Activated CD8-positive, alpha-beta T cell treated with anti-CD3 and anti-CD28 coated beads for 36 hours (primary cell): ENCODE measurements around the gene SATB1. TPM values are rescaled to one million over a fixed set of nuclear protein-coding genes. Genes with fewer than 3 reads are reported as not detected.

Experiments used
- ATAC-seq: fragments of 200-7000 bp; cut with Tn5 transposase; one replicate; pipeline ENCODE4 v1.10.0; 2021; ENCODE audit warnings: mild to moderate bottlenecking, moderate library complexity
- CTCF ChIA-PET: fragments of 350-600 bp; sonication (Branson Sonifier 250); formaldehyde crosslinking; loops from one replicate; lab custom pipeline; 2021; ENCODE audit warnings: antibody characterized with exemption; lab: Charles Lee
- POLR2A ChIA-PET: fragments of 350-600 bp; sonication (Branson Sonifier 250); formaldehyde crosslinking; loops from one replicate; lab custom pipeline; 2021; ENCODE audit warnings: antibody characterized with exemption; lab: Charles Lee
- DNase-seq: peaks from one replicate; pipeline ENCODE4 v3.0.0-alpha.2; 2020
- H3K27ac Mint-ChIP-seq: one replicate; pipeline ENCODE4 v1.8.0; 2021; ENCODE audit warnings: mild to moderate bottlenecking, mixed read lengths
- H3K27me3 Mint-ChIP-seq: one replicate; pipeline ENCODE4 v1.8.0; 2021; ENCODE audit warnings: mixed read lengths
- H3K36me3 Mint-ChIP-seq: one replicate; pipeline ENCODE4 v1.8.0; 2021; ENCODE audit warnings: low read depth, mixed read lengths
- H3K4me1 Mint-ChIP-seq: one replicate; pipeline ENCODE4 v1.8.0; 2021; ENCODE audit warnings: low read depth, mixed read lengths
- H3K4me3 Mint-ChIP-seq: one replicate; pipeline ENCODE4 v1.8.0; 2021; ENCODE audit warnings: mild to moderate bottlenecking, moderate library complexity, mixed read lengths
- H3K9me3 Mint-ChIP-seq: one replicate; pipeline ENCODE4 v1.8.0; 2021; ENCODE audit warnings: mixed read lengths
- intact Hi-C: fragments of 100-400 bp; cut with micrococcal nuclease; formaldehyde crosslinking; loops from one replicate; pipeline ENCODE4 v1.10.0; 2022
- total RNA-seq, 2 experiments: library from RNA; stranded (reverse); gene quantifications; one replicate each; pipeline ENCODE4 v1.2.3, GENCODE V29; 2021
- TF ChIP-seq, protein P1 (sequence below): fragments of 200-600 bp; IDR thresholded peaks from one replicate; pipeline ENCODE4 v1.8.0; 2022; ENCODE audit warnings: antibody characterized with exemption, mild to moderate bottlenecking

SATB1 gene
- total RNA-seq, 2 experiments from 2014 or later = 208 to 213 TPM

DNA sequence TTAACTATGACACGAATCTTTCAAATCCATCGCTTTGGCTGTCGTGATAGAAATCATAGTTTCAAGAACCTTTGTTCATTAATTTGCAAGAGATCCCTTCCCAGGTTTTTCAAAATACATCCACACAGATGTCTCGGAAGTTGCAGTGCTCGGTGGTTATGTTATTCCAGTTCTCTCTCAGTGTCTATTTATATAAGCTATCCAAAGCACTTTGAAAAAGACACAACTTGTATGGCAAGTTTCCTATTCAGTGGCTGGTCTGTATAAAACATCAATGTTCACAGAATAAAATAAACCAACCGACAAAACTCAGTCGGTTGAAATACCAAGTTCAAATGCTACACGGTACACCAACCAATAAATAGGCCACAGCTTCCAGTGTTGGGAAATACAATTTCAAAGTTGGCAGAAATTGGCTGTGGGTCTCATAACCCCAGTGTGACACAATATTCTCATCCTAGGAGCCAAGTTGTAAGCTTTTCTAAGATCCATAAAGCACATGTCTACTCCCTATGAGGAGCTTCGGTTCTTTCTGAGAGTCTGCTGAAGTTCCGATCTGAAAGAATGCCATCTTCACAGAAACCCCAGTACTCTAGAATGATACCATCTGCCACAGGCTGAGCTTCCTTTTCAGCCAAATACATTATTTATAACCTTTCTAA, 23.7 kb downstream of the SATB1 start:
- no peaks in the 10 kb centered on the region for H3K27me3 Mint-ChIP-seq
- CTCF ChIA-PET = interaction anchor here (0.7 to 2.6 kb wide), 5 partner anchors 9 to 587 kb away, joined by 3 to 20 read pairs (median 5); no protein-coding TSS in a partner anchor
- intact Hi-C loops = no loop called here
- DNase-seq = no peak
- TF ChIP-seq, protein P1, sequence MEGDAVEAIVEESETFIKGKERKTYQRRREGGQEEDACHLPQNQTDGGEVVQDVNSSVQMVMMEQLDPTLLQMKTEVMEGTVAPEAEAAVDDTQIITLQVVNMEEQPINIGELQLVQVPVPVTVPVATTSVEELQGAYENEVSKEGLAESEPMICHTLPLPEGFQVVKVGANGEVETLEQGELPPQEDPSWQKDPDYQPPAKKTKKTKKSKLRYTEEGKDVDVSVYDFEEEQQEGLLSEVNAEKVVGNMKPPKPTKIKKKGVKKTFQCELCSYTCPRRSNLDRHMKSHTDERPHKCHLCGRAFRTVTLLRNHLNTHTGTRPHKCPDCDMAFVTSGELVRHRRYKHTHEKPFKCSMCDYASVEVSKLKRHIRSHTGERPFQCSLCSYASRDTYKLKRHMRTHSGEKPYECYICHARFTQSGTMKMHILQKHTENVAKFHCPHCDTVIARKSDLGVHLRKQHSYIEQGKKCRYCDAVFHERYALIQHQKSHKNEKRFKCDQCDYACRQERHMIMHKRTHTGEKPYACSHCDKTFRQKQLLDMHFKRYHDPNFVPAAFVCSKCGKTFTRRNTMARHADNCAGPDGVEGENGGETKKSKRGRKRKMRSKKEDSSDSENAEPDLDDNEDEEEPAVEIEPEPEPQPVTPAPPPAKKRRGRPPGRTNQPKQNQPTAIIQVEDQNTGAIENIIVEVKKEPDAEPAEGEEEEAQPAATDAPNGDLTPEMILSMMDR = no peak
- peaks cover 95% of the 10 kb centered on the region for H3K36me3 Mint-ChIP-seq
- ATAC-seq = no peak
- no peaks in the 10 kb centered on the region for H3K9me3 Mint-ChIP-seq
- peak overlapping the region; percentile 93 for H3K27ac Mint-ChIP-seq
- H3K4me3 Mint-ChIP-seq = peak overlapping the region; percentile 66
- peaks cover 94% of the 10 kb centered on the region for H3K4me1 Mint-ChIP-seq
- POLR2A ChIA-PET = interaction anchor here (0.6 to 1.5 kb wide), 5 partner anchors 15 to 352 kb away, joined by 3 to 5 read pairs (median 4); no protein-coding TSS in a partner anchor

DNA sequence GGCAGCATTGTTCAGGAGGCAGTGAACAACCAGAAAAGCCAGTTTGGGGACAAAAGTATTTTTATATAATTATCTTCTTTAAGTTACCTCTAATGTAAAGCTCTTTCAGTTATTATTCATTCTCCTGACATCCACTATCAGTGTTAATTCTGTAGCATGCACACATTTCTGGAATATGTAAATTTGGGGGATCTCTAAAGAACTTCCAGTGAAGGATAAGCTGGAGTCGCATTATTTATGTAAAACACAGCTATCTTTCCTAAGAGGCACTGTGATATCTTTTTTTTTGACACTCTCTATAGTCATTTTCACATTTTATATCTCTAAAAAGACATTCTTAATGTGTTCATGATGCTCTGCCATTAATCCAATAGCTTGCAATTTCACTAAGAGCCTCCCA, 26.7 kb downstream of the SATB1 start:
- no peaks in the 10 kb centered on the region for H3K27me3 Mint-ChIP-seq
- CTCF ChIA-PET = interaction anchor here (0.8 to 1.7 kb wide), 6 partner anchors 9 to 504 kb away, joined by 3 to 4 read pairs (median 4); no protein-coding TSS in a partner anchor
- intact Hi-C loops = no loop called here

DNA sequence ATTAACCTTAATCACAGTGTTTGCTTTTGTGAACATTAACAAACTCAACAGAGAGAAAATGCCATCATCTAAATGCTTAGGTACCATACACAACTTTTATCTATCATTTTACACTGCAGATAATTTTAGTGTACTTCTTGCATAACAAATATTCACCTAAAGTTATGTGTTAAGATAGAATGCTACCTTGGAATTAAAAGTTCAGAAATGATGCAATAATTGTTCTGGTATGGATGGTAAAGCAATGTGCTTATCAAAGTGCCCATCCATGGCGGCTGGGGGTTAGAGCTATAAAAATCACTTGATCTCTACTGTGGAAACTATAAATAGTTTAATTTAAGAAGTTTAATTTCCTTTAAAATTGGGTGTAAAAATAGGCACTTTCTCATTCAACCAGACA, 28.7 kb downstream of the SATB1 start:
- TF ChIP-seq, protein P1 = no peak
- CTCF ChIA-PET = interaction anchor here (1.1 to 1.6 kb wide), 4 partner anchors 8 to 21 kb away, joined by 3 to 5 read pairs (median 4); no protein-coding TSS in a partner anchor
- H3K27me3 Mint-ChIP-seq = no peaks in the 10 kb centered on the region
- H3K4me1 Mint-ChIP-seq = peaks cover 91% of the 10 kb centered on the region
- H3K27ac Mint-ChIP-seq = no peak overlapping the region
- H3K36me3 Mint-ChIP-seq = peaks cover 91% of the 10 kb centered on the region
- intact Hi-C loops = no loop called here
- POLR2A ChIA-PET = interaction anchor here (1.2 to 1.7 kb wide), 3 partner anchors 10 to 46 kb away, joined by 3 to 4 read pairs (median 3); no protein-coding TSS in a partner anchor
- H3K9me3 Mint-ChIP-seq = no peaks in the 10 kb centered on the region
- ATAC-seq (no peak), DNase-seq (no peak)
- no peak overlapping the region for H3K4me3 Mint-ChIP-seq

More for the DNA sequence above, 26.7 kb downstream of the SATB1 start:
- H3K9me3 Mint-ChIP-seq = no peaks in the 10 kb centered on the region
- DNase-seq (no peak), ATAC-seq (no peak)
- POLR2A ChIA-PET = interaction anchor here (0.6 to 1.7 kb wide), 3 partner anchors 12 to 324 kb away, joined by 3 read pairs; no protein-coding TSS in a partner anchor
- peaks cover 93% of the 10 kb centered on the region for H3K36me3 Mint-ChIP-seq
- H3K27ac Mint-ChIP-seq = peak overlapping the region; percentile 43
- H3K4me3 Mint-ChIP-seq = no peak overlapping the region
- H3K4me1 Mint-ChIP-seq = peaks cover 92% of the 10 kb centered on the region
- TF ChIP-seq, protein P1 = no peak

DNA sequence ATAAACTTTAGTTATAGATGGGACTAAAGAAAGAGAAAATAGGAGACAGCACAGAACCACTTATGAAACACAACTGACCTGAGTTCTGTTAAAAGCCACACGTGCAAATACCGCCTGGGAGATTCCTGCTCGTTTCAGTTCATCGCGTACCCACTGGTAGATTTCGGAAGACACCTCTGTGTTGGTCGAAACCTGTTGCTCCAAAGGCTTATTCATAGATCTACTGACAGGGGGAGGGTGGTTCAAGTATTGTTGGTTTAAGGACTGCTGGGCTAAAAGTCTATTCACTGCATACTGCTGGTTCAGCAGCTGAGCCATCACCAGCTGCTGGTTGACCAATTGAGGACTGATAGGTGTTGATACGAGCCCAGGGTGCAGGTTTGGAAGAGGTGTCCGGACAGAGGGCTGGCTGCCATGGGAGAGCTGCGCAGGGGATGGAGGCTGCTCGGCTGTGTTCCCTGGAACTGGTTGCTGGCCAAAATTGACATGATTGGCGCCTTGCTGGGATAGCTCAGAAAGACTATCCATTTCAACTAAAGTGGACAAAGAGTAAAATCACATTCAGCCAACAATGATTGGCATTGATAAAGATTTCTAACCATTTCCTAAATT, 30.6 kb downstream of the SATB1 start:
- DNase-seq (peak; percentile 58), ATAC-seq (peak; percentile 74)
- peaks cover 86% of the 10 kb centered on the region for H3K4me1 Mint-ChIP-seq
- TF ChIP-seq, protein P1 = no peak
- H3K36me3 Mint-ChIP-seq = peaks cover 82% of the 10 kb centered on the region
- intact Hi-C loops = no loop called here
- POLR2A ChIA-PET = interaction anchor here (0.6 to 1.3 kb wide), 5 partner anchors 11 to 172 kb away, joined by 3 to 4 read pairs (median 3); no protein-coding TSS in a partner anchor
- H3K27me3 Mint-ChIP-seq = no peaks in the 10 kb centered on the region
- H3K27ac Mint-ChIP-seq = peak overlapping the region; percentile 78
- CTCF ChIA-PET = no interaction called here
- no peaks in the 10 kb centered on the region for H3K9me3 Mint-ChIP-seq
- peak overlapping the region; percentile 46 for H3K4me3 Mint-ChIP-seq
